GM18507 (cell line): Measurements from ENCODE around the gene SUZ12.
A peak's percentile ranks its signal among the peaks of the same experiment; 100 is the strongest.
"Not testable (repeated sequence)": the region's sequence is repeated elsewhere in the genome, so short reads cannot be mapped to it uniquely, and the experiment has no call there.

ENCODE experiments used
- DNase-seq: peaks from one replicate; pipeline ENCODE4 v3.0.0; 2011; ENCODE audit warnings: low read depth; ENCODE audit not compliant: insufficient read length; ENCODE audit errors: extremely low spot score
- FAIRE-seq: peaks from 2 replicates; lab custom pipeline; 2011; peaks lifted over from hg19 to GRCh38; lab: Jason Lieb, UNC

The SUZ12 gene

DNA sequence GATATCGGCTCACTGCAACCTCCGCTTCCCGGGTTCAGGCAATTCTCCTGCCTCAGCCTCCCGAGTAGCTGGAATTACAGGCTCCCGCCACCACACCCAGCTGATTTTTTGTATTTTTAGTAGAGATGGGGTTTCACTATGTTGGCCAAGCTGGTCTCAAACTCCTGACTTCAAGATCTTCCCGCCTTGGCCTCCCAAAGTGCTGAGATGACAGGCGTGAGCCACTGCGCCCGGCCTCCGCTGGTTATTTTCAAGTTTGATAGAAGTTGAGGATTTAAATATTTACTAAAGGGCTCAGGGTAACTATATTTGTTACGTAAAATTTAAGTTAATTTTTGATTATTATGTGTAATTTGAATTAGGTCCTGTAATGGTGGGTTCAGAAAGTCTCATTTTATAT, 5.1 kb downstream of the SUZ12 start:
- not testable (repeated sequence) for FAIRE-seq, DNase-seq

DNA sequence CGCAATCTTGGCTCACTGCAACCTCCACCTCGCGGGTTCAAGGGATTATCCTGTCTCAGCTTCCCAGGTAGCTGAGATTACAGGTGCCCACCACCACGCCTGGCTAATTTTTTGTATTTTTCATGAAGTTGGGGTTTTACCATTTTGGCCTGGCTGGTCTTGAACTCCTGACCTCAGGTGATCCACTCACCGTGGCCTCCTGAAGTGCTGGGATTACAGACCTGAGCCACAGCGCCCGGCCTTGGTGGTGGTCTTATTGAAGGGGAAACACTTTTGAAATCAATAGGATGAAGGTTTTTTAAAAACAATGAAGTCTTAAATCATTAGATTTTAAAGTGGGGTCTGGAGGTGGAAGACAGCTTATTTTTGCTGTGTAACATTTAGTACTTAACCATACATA, 5.6 kb downstream of the SUZ12 start:
- not testable (repeated sequence) for DNase-seq, FAIRE-seq

DNA sequence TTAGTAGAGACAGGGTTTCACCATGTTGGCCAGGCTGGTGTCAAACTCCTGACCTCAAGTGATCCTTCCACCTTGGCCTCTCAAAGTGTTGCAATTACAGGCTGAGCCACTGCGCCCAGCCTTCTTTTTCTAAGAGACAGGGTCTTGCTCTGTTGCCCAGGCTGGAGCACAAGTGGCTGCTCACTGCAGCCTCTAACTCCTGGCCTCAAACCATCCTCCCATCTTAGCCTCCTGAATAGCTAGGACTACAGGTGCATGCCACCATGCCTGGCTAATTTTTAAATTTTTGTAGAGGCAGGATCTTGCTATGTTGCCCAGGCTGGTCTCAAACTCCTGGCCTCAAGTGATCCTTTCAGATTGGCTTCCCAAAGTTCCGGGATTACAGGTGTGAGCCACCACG, 15.1 kb downstream of the SUZ12 start:
- not testable (repeated sequence) for DNase-seq, FAIRE-seq

DNA sequence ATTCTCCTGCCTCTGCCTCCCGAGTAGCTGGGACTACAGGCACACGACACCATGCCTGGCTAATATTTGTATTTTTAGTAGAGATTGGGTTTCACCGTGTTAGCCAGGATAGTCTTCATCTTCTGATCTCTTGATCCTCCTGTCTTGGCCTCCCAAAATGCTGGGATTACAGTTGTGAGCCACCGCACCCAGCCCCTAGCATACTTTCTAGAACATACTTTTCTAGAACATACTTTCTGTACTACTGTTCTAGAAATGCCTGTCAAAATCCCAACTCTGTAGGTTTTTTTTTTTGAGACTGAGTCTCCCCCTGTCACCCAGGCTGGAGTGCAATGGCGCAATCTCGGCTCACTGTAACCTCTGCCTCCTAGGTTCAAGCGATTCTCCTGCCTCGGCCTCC, 27.3 kb downstream of the SUZ12 start:
- DNase-seq, FAIRE-seq: not testable (repeated sequence)

DNA sequence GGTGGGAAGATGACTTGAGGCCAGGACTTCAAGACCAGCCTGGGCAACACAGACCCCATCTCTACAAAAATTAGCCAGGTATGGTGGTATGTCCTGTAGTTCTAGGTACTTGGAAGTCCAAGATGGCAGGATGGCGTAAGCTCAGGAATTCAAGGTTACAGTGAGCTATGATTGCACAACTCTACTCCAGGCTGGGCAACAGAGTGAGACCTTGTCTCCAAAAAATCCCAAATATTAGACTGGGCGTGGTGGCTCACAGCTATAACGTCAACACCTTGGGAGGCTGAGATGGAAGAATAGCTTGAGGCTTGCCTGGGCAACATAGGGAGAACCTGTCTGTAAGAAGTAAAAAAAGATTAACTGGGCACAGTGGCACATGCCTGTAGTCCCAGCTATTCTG, 30.8 kb downstream of the SUZ12 start:
- DNase-seq: no peak
- no peak for FAIRE-seq

DNA sequence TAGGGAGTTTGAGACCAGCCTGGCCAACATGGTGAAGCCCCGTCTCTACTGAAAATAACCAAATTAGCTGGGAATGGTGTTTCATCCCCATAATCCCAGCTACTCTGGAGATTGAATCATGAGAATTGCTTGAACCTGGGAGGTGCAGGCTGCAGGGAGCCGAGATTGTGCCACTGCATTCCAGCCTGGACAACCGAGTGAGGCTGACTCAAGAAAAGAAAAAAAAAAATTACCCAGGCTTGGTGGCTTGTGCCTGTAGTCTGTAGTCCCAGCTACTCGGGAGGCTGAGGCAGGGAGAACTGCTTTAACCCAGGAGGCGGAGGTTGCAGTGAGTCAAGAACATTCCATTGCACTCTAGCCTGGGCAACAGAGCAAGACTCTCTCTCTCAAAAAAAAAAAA, 33.6 kb downstream of the SUZ12 start:
- not testable (repeated sequence) for DNase-seq, FAIRE-seq

DNA sequence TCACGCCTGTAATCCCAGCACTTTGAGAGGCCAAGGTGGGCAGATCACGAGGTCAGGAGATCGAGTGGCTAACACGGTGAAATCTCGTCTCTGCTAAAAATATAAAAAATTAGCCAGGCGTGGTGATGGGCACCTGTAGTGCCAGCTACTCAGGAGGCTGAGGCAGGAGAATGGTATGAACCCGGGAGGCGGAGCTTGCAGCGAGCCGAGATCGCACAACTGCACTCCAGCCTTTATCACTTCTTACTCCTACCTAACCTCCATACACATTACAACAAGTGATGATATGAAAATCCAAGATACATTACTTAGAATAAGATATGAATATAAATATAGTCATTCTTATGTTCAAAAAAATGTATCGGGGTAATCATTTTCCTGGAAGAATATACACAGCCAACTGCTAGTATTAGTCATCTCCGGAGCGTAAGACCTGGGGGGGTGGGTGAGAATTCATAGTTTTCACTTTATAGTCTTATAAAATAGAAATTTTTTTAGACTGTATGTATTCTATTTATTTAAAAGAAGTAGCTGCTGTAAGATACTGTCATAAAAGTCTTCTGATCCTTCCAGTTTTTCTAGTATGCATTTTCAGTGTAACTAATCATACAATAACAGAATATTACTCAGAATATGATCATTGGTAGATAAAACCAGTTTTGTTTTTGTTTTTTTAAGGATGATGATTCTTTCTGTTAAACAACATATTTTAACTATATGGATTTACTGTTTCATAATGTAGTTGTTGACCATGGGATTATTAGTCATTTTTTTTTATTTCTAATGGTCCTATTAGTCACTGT, 37.7 kb downstream of the SUZ12 start:
- DNase-seq, FAIRE-seq: not testable (repeated sequence)

DNA sequence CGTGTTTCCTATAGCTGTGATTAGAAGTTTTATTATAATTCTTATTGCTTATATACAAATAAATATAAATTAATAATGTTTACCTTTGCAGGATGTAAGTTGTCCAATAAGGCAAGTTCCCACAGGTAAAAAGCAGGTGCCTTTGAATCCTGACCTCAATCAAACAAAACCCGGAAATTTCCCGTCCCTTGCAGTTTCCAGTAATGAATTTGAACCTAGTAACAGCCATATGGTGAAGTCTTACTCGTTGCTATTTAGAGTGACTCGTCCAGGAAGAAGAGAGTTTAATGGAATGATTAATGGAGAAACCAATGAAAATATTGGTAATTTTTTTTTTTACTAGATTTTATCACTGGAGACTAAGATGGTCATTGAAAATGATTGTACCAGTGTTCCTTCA, 38.6 kb downstream of the SUZ12 start:
- not testable (repeated sequence) for DNase-seq, FAIRE-seq

DNA sequence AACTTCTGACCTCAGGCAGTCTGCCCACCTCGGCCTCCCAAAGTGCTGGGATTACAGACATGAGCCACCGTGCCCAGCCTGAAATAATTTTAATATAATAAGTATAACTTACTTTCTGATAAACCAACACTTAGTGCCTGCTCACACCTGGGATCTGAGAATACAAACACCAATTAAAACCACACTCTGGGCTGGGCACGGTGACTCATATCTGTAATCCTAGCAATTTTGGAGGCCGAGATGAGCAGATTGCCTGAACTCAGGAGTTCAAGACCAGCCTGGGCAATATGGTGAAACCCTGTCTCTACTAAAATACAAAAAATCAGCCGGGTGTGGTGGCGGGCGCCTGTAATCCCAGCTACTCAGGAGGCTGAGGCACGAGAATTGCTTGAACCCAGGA, 55.0 kb downstream of the SUZ12 start:
- DNase-seq: not testable (repeated sequence)

DNA sequence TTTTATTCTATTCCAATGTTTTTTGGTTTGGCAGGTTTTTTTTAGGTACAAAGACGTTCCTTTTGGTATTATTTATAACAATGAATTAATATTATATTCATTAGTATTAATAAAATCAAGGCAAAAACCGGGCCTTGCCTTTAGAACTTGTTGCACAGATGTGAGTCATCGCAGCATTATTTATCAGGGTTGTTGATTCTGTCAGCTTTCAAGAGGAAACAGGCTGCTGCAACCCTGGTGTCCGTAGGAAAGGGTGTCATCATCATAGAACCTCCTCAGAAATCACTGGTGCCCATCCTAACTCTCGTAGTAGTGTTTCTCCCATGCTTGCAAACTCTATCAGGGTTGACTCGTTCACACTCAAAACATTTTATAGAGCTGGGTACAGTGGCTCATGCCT, 60.2 kb downstream of the SUZ12 start:
- no peak for FAIRE-seq
- no peak for DNase-seq

More for the DNA sequence above, 55.0 kb downstream of the SUZ12 start:
- FAIRE-seq: not testable (repeated sequence)

DNA sequence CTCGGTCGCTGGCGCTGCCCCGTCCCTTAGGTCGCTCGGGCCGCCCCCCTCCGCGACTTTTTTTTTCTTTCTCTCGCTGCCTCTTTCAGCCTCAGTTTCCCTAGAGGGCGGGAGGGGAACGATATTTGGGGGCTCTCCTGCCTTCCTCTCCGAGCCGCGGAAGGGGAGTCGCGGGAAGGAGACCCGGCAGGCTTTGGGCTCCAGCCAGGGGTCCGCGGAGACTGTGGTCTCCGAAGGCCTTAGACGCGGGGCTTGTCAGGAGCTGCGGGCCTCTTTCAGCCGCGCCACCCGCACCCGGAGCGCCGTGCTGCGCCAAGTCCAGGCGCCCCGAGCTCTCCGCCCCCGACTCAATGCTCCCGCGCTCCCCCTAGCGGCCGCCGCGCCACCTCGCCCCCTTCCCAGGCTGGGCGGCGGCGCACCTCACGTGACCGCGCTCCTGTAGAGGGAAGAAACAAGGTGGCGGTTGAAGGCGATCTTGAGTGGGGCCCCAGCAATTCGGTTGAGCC, 70.2 kb downstream of the SUZ12 start, which contains the start of gene LRRC37B:
Gene LRRC37B (plus strand): TSS at position 427 of the 506 bp plus-strand sequence. CDS start 14,010 bp downstream, outside the sequence.
- FAIRE-seq: peak; percentile 71
- peak; percentile 80 for DNase-seq

DNA sequence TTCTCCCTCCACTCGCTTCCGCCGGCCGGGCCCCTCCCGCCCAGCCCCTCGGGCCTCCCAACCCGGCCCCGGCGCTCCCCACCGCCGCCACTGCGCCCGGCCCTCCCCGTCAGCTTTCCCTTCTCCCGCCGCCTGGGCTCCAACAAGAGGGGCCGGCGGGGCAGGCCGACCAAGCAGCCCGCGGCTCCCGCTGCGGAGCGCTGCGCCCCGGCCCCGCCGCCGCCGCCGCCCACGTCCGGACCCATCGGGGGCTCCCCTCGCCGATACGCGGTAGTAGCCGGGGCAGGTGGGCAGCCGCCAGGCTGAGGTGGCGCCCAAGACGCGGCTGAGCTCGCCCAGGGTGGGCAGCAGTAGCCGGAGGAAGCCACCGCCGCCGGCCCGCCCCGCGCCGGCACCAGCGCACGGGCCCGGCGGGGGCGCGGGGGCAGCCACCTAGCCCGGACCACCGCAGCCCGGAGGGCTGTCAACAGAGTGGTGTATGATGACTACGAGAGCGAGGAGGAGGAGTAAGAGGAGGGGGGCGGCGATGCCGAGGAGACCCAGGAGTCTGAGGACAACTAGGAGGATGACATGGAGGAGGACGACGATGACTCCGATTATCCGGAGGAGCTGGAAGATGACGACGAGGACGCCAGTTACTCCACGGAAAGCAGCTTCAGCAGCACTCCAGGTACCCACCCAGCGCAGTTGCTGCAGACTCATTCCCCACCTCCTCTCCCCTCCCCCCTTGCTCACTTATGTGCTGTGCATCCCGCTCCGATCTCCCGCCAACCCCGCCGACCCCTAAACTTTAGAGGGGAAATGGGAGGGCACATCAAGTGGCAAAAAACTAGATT, 70.9 kb downstream of the SUZ12 start:
- FAIRE-seq: peak; percentile 26
- DNase-seq: no peak

DNA sequence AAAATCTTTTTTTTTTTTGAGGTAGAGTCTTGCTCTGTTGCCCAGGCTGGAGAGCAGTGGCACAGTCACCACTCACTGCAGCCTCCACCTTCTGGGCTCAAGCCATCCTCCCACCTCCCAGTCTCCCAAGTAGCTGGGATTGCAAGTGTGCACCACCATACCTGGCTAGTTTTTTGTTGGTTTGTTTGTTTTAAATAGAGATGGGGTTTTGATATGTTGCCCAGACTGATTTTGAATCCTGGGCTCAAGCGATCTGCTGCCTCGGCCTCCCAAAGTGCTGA, 72.4 kb downstream of the SUZ12 start:
- no peak for DNase-seq
- no peak for FAIRE-seq

DNA sequence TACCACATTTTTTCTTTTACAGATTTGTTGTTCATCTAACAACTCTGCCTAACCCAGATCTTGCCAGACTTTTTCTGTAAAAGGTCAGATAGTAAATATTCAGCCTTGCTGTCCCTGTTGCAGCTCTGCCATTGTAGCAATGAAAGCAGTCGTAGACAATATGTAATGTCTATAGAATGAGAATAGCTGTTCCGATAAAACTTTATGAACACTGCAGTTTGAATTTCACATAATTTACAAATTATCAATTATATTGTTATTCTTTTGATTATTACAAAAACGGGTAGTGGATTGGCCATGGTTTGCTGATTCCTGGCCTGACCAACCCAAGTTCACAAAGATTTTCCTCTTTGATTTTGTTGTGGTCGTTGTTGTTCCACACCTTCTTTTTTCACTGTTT, 73.3 kb downstream of the SUZ12 start:
- DNase-seq (no peak), FAIRE-seq (no peak)

DNA sequence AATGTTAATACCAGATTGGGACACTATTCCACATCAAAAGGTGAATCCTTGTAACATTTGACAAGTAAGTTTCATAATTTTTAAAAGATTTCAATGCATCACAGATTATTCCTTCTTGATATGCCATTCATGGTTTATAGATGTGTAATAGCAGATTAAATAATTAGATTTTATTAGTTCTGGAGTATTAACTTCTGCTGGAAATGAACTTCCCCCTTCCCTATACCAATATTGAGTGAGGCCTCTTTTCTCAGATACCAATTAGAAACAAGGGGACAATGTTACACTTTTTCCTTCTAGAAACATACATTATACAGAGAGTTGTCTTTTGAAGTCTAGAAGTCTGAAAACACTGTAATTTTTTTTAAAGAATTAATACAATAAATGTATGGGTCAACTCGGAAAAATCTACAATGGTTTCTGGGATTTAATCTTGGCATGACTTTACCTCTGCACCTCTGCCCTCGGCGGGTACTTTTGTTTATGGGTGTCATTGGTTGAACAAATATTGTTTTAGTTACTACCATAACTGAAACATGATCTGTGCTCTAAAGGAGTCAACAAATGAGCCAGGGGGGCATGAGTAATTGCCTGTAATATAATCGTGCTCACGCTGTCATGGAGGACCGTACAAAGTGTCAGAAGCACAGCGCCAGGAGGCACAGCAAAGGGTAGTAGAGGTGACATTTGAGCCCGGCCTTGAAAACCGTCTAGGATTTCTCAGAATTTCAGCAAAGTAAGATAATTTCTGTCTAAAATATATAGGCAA, 78.6 kb downstream of the SUZ12 start:
- DNase-seq (no peak), FAIRE-seq (no peak)

DNA sequence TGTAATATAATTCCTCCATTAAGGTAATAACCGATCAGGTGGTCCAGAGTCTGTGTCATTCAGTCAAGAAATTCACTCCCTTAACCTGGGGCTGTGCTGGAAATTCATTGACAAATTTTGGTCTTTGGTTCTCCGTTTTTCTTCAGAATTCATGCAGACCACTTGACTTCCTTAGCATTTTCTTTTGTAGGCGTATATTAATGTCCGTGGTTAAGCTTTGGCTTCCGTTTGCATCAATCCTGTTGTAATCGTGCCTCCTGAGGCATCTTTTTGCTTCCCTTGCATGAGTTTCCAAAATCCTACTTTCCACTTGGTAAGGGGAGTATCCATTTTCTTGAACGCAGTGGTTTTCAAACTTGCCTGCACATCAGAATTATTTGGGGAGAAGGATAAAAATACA, 79.4 kb downstream of the SUZ12 start:
- DNase-seq: no peak
- no peak for FAIRE-seq

DNA sequence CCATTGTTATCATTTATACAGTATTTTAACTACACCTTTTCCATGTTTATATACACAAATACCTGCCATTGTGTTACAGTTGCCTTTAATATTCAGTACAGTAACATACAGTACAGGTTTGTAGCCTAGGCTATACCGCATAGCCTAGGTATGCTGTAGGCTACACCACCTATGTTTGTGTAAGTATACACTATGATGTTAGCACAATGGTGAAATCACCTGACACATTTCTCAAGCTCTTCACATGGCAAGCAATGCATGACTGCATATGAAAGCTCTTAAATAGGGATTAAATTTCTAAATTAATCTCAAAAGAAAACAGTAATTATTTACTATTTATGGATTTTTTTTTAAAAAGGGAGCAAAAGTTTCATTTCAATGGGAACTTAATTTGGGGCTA, 82.4 kb downstream of the SUZ12 start:
- no peak for FAIRE-seq
- no peak for DNase-seq

DNA sequence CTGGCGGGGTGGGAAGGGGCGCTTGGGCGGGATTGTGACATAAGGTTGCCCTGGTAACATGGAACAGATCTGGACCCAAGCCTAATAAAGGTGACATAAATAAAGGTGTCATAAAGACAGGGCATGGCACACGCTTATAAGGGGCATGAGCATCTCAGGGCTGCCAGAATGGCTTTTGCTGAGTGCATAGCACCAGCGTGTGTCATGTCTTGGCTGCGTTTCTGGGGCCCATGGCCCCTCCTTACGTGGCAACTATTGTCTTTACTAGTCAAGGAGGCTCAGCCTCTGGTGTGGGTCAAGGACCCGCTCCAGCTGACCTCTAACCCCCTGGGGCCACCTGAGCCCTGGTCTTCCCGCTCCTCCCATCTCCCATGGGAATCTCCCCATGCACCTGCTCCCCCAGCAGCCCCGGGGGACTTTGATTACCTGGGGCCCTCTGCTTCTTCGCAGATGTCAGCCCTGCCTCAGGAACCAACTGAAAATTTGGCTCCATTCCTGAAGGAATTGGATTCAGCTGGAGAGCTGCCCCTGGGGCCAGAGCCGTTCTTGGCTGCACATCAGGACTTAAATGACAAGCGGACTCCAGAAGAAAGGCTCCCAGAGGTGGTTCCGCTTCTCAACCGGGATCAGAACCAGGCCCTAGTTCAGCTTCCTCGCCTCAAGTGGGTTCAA, 84.3 kb downstream of the SUZ12 start:
- DNase-seq (no peak), FAIRE-seq (no peak)

DNA sequence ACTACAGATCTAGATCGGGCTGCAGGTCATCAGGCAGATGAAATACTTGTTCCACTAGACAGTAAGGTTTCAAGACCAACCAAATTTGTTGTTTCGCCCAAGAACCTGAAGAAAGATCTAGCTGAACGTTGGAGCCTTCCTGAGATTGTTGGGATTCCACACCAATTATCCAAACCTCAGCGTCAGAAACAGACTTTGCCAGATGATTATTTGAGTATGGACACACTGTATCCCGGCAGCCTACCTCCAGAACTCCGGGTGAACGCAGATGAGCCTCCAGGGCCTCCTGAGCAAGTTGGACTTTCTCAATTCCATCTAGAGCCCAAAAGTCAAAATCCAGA, 84.8 kb downstream of the SUZ12 start:
- FAIRE-seq (no peak), DNase-seq (no peak)
